ENCODE data around the gene FRYL.
"Not testable (repeated sequence)": the region's sequence is repeated elsewhere in the genome, so short reads cannot be mapped to it uniquely, and the experiment has no call there.

The FRYL gene

DNA sequence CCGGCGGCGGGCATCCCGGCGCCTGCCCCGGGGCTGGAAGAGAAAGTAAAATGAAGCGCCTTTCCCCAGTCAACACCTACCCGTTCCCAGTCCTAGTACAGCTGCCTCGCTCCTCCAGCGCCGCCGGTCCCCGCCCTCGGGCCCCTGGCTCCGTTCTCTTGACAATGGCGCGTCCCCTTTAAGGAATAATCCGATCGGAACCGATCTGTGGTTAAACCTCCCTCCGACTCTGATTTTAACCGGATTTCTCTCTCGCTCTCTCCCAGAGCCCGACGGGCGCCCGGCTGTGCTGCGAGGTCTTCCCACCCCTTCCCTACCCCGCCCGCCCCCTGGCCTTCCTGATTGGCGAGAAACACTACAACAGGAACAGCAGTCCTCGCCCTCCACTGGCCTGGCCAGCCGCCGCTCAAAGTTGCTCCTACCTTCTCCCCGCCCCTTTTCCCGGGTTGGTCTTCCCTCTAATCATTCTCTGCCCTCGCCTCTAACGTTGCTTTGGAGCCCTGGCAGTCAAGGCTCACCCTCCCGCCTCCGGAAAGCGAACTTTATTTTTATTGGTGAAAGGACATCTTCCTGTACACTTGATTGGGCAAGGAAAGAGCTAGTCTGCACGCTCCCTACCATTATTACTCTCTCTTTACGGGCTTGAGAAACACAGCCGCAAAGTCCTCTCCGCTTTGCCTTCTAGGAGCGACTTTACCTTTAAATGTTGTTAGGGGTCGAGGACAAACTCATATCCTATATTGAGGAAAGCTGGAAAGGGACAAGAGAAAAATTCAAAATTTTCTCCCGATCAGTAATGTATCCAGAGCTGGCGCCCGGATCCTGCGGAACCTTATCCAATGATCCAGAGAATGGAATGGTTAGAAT lies at the start of gene FRYL:
FRYL (minus strand) TSS at position 282 of the 867 bp plus-strand sequence. CDS start 145,869 bp downstream, outside the sequence.
- DNase-seq (ENCODE audit: low read depth) = peak; percentile 99

DNA sequence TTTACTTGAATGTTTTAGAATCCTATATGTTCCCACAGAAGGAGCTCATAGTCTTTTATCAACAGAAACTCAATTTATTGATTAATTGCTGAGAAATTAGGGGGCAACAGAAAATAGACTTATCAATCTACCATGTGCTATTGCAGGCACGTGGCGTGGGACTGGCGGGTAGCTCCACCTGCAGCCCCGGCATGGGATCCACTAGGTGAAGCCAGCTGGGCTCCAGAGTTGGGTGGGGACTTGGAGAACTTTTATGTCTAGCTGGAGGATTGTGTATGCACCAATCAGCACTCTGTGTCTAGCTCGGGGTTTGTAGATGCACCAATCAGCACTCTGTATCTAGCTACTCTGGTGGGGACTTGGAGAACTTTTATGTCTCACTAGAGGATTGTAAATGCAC lies 47.5 kb upstream of the FRYL start:
- DNase-seq (ENCODE audit: low read depth) = no peak

DNA sequence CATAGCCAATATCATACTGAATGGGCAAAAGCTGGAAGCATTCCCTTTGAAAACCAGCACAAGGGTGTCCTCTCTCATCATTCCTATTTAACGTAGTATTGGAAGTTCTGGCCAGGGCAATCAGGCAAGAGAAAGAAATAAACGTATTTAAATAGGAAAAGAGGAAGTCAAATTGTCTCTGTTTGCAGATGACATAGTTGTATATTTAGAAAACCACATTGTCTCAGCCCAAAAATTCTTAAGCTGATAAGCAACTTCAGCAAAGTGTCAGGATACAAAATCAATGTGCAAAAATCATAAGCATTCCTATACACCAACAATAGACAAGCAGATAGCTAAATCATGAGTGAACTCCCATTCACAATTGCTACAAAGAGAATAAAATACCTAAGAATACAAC lies 41.4 kb upstream of the FRYL start:
- DNase-seq (ENCODE audit: low read depth) = not testable (repeated sequence)

DNA sequence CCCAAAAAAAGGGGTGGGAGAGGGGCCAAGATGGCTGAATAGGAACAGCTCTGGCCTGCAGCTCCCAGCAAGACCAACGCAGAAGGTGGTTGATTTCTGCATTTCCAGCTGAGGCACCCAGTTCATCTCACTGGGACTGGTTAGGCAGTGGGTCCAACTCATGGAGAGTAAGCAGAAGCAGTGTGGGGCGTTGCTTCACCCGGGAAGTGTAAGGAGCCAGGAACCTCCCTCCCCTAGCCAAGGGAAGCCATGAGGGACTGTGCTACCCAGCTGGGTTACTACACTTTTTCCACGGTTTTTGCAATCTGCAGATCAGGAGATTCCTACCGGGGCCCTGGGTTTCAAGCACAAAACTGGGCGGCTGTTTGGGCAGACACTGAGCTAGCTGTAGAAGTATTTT lies 36.9 kb upstream of the FRYL start:
- no peak for DNase-seq (ENCODE audit: low read depth)

DNA sequence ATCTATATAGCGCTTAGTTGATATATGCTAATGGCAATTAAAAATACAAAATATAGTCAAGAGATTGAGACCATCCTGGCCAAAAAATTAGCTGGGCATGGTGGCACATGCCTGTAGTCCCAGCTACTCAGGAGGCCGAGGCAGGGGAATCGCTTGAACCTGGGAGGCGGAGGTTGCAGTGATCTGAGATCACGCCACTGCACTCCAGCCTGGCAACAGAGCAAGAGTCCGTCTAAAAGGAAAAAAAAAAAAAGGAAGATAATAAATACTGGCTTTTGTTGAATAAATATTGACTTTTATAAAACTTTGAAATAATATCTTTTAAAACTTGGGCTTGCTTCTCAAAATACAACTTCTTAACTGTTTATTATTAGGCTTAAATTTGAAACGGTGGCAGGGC lies 36.2 kb upstream of the FRYL start:
- not testable (repeated sequence) for DNase-seq (ENCODE audit: low read depth)

DNA sequence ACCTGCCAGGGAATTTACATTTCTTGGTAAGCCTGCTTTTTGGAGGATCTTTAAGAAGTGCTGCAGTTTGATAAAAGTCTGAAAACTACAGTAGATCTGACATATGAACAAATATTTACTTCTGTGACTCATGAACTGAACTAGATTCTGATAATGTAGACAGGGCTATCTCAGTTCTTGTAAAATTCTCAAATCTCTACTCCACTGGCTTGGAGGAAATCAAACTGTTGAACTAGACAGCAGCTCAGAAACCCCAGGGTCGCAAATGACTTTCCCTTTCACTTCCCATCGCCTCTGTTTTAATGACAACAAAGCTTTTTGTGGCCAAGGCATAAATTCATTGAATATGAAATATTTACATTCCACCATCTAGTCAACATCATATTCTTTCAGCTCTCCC lies 35.4 kb upstream of the FRYL start:
- DNase-seq (ENCODE audit: low read depth) = no peak

DNA sequence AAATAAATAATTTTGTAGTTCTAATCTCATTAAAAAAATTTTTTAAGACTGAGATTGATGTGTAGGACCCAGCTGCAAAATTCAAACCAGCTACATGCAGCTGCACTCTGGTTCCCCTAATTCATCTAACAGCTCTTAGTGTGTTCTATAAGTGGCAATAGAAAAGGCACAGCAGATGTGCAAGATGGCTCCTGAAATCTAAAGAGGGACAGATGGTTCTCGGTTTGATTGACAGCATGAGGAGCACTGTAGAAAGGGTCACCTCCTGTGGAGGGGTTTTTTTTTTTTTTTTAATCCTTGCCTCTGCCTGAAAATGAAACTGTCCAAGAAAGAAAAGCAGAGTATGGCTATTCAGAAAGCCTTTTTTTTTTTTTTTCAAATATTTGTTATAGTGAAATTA lies 33.9 kb upstream of the FRYL start:
- no peak for DNase-seq (ENCODE audit: low read depth)

DNA sequence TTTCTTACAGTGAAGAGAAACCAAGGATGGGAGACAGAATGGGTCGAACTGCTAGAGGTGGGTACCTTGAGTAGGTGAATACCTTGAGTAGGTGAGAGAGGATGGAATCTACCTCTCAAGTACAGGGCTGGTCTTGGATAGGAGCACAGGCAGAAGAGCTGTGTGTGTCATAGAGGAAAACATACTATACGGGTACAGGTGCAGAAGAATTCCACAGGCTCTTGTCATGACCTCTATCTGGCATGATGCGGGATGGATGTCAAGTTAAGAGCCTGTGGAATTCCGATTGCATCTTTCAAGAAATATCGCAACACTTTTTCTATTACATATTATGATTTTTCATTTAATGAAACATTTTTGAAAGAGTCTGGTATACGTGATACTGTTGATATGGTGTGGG lies 32.8 kb upstream of the FRYL start:
- no peak for DNase-seq (ENCODE audit: low read depth)

DNA sequence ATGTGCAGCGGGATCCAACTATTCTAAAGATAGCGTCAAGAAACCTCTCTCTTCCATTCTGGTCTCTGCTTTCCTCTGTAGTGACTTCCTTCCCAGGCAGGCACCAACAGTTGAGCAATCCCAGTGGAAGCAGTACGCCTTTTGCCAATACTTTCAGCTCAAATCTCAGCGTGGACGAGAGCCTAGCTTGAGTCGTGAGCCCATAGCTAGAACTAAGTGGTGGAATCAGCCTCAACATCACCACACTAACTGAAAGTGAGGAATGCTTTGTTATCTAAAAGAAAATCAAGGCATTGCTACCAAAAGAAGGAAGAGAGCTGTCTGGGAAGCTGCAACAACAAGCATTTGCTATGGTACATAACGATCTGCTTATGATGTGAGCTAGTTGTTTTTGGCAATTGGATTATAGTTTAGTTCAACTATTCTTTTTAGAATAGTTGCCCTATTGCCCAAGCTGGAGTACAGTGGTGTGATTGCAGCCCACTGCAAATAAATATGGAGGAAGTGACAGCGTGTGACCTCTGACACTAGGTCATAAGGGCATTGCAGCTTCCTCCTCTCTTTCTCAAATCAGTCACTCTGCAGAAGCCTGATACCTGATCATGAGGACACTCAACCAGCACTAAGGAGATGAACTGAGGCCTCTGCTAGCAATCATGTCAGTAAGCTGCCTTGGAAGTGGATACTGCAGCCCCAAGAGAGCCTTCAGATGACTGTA lies 24.7 kb upstream of the FRYL start:
- no peak for DNase-seq (ENCODE audit: low read depth)

DNA sequence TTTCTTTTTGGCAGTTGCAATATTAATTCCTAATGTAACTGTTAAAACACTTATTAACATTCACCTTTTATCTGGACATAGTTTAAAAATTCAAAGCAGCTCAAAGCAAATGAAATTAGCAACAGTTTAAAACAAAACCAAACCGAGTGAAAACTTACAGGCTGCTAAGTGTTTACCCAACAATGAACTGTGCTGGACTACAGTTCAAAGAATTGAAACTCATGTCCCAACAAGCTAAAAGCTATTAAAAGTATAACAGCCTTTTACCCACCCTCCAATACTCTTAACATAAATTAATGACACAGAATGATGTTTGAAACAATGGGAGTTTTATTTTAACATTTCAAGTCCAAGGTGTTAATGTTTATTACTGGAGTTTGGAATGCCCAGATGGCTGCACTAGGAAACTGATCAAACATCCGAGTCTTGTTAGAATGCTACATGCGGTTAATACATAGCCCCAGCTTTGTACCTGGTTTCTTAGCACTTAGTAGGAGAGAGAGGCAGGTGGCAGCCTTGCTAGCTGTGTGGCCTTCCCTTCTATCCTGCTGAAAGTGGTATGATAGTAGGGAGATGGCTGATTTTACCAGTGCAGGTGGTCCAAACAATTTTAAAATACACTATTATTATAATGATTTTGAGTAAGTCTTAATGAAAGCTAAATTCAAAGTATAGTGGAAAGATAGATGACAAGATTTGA lies 21.1 kb upstream of the FRYL start:
- no peak for DNase-seq (ENCODE audit: low read depth)

DNA sequence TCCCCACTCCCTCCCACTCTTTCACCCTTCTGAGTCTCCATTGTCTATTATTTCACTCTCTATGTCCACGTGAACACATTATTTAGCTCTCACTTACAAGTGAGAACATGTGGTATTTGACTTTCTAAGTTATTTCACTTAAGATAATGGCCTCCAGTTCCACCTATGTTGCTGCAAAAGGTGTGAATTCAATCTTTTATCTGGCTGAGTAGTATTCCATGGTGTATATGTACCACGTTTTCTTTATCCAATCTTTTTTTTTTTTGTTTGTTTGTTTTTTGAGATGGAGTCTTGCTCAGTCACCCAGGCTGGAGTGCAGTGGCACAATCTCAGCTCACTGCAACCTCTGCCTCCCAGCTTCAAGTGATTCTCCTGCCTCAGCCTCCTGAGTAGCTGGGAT lies 20.1 kb upstream of the FRYL start:
- not testable (repeated sequence) for DNase-seq (ENCODE audit: low read depth)

DNA sequence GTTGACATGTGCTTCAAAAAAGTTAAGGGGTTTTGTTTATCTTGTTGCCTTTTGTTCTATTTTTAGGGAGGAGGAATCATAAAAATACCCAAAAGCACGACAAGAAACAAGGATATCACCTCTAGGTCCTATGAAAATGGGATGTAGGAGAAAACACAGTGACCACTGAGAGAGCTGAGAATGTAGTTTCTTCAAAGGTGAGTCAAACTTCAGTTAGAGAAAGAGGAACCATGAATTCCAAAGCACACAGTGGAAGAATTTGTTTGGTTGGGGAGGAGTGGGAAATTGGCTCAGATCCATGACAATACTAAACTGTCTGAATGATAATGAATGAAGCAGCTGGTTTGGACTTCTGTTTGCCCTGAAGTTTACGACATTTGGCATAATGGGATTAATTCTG lies 19.1 kb upstream of the FRYL start:
- DNase-seq (ENCODE audit: low read depth) = peak; percentile 46

DNA sequence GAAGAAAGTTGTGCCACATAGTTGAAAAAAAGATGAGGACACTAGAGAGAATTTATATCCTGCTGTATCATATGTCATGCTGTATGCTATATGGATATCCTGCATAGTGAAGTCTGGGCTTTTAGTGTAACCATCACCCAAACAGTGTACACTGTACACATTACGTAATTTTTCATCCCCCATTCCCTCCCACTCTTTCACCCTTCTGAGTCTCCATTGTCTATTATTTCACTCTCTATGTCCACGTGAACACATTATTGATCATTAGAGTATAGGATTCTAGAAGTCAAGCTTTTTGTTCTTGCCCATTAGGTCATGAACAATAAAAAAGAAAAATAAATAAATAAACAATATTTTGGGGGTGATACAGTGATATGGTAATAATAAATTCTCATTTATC lies 18.0 kb upstream of the FRYL start:
- no peak for DNase-seq (ENCODE audit: low read depth)

DNA sequence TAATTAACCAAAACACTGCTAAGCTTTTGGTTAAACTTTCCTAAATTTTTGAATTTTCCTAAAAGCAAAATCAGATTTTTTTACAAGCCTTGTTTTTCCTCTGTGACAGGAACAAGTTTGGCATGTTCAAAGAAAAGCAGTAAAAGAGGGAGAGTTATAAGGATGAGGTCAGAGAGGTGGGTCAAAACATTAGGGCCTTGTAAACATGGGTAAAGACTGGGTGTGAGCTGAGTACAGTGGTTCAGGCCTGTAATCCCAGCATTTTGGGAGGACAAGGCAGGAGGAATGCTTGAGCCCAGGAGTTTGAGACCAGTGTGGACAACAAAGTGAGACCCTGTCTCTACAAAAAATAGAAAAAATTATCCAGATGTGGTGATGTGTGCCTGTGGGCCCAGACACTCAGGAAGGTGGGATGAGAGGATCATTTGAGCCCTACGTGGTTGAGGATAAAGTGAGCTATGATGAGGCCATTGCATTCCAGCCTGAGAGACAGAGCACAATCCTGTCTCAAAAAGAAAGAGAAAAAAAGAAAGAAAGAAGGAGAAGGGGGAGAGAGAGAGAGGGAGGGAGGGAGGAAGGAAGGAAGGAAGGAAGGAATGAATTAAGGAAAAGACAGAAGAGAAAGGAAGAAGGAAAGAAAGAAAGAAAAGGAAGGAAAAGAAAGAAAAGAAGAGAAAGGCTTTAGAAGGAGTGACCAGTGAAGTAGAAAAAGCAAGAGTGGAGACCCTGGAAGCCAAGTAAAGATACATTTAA lies 17.0 kb upstream of the FRYL start:
- no peak for DNase-seq (ENCODE audit: low read depth)

DNA sequence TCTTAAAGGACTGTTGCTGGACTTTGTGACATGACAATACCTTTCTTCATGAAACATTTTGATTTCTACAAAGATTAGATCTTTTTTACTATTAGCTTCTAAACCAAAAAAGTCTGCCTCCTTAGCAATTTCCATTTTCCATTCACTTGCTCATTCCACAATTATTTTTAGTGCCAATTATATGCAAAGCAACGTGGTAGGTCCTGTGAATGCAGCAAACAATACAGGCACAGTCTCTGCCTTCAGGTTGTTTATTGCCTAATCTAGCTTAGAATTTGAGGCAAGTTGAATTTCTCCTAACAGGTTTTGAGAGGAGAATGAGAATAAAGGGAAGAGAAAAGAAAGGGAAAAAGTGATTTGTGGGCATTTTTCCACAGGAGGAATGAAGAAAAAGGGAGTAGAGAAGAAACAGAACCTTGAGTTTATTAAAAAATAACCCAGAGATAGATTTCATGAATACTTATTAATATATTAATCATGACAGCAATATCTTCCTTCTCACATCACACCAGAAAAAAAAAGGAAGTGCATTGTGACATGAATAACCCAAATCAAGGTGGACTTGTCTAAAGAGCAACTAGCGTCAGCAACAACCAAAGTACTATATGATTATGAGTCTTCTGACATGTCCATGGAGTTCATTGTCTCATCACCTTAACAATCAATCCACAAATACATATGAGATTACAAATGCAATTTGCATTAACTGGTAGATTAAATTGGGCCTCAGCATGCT lies 16.3 kb upstream of the FRYL start:
- no peak for DNase-seq (ENCODE audit: low read depth)

DNA sequence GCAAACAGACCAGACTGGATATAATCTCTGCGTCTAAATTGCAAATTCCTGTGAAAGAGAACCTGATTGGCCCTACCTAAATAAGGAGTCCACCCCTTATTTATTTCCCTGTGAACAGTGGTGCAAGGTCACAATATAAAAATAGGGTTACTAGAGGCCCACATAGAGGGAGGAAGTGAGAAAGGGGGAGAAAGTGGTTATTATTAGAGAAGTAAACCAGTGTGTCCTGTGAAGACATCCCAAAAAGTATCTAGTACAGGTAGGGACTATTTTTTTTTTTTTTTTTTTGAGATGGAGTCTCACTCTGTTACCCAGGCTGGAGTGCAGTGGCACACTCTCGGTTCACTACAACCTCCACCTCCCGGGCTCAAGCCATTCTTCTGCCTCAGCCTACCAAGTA lies 15.0 kb upstream of the FRYL start:
- no peak for DNase-seq (ENCODE audit: low read depth)

DNA sequence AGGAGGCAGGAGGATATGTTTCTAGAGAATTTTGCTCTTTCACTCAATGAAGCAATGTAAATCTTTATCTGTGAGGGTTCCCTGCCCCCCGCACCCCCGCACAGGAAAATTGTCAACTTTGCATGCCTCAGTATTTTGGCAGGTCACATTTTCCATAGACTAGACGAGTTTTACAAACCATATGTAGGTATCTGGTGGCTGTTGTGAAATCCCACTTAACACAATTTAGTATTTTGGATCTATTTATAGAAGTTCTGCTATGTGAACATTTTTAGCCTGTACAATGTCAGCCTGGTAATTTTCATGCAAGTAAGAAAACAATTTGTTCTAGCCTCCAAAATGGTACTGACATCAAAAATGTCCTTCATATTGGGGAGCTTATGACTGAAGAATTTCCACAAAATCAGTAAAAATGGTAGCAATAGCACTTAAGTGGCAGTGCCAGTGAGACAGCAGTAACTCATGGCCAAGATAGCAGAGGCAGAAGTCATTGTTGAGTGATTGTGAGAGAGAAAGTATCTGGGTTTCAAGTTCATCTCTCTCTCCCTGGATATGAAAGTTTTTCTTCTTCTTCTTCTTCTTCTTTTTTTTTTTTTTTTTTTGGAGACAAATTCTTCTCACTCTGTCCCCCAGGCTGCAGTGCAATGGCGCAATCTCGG lies 12.4 kb upstream of the FRYL start:
- no peak for DNase-seq (ENCODE audit: low read depth)

DNA sequence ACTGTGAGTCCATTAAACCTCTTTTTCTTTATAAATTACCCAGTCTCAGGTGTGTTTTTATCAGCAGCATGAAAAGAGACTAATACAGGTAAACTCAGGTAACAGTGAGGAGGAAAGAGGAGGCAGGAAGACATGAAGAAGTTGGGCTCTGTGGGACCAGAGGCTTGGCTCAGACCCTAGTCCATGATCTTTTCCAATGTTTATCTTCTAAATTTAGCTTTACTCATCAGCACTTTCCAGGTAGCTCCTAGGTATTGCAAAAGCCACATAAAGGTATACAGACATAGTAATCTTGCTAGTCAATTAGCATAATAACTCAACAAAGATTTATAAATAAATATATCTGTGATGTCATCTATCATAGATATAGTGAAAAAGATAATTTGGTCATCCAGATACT lies 11.2 kb upstream of the FRYL start:
- DNase-seq (ENCODE audit: low read depth) = no peak

DNA sequence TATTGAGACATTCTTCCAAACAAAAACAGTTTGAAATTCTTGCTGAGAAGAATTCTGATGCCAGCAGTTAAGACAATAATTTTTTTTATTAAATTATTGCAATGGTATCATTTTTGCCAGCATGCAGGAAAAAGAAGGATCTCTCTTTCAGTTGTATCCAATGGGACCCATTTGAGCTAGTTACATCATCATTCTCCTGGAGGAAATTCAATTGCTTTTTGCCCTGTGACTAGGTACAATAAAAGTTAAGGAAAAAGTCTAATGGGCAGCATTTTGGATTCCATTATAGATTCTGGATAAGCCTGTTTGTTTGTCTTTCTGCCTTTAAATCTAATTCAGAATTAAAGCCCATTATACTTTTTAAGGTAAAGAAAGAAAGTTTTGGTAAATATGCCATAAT lies 10.5 kb upstream of the FRYL start:
- DNase-seq (ENCODE audit: low read depth) = no peak

DNA sequence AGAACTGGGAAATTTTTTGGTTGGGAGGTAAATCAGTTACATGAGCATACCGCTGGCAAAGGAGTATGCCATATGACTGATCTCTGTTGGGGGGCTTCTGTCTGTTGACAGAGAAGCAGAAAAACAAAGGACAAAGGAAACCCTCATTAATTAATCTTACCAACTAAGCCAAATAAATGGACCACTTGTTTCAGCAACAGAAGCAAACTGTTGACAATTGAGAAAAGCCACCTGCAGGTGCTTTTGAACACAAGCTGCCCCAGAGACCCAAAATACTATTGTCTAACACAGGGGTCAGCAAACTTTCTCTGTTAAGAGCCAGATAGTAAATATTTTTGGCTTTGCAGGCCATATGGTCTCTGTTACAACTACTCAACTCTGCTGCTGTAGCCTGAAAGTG lies 7.0 kb upstream of the FRYL start:
- no peak for DNase-seq (ENCODE audit: low read depth)

DNA sequence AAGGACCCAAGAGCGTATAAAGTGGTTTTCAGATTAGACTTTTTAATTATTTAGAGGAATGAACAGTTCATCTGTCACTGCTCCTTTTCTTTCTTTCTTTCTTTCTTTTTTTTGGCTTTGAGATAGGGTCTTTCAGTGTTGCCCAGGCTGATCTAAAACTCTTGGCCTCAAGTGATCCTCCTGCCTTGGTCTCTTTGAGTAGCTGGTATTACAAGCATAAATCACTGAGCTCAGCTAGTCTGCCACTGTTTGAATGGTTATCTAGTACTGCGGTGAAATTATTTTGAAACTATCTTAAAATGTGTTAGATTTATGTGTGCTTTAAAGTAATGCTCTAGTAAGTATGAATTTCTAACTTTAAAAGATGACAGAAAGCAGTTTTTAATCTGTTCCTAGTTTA lies 6.5 kb upstream of the FRYL start:
- no peak for DNase-seq (ENCODE audit: low read depth)
